D721Med (cell line): ENCODE results near the gene ZNF267.
"Not testable (repeated sequence)": the region's sequence is repeated elsewhere in the genome, so short reads cannot be mapped to it uniquely, and the experiment has no call there.

Experiments
- DNase-seq: peaks from one replicate; pipeline ENCODE4 v3.0.0; 2011; ENCODE audit warnings: low spot score; ENCODE audit not compliant: insufficient read length
- FAIRE-seq: peaks from 2 replicates; lab custom pipeline; 2011; peaks lifted over from hg19 to GRCh38; lab: Jason Lieb, UNC
- TF ChIP-seq, protein P1 (sequence below): IDR thresholded peaks from 2 replicates; pipeline ENCODE4 v1.5.1; 2012; ENCODE audit warnings: mild to moderate bottlenecking, control low read depth; ENCODE audit not compliant: insufficient read depth; ENCODE audit errors: missing control alignments

Gene ZNF267

DNA sequence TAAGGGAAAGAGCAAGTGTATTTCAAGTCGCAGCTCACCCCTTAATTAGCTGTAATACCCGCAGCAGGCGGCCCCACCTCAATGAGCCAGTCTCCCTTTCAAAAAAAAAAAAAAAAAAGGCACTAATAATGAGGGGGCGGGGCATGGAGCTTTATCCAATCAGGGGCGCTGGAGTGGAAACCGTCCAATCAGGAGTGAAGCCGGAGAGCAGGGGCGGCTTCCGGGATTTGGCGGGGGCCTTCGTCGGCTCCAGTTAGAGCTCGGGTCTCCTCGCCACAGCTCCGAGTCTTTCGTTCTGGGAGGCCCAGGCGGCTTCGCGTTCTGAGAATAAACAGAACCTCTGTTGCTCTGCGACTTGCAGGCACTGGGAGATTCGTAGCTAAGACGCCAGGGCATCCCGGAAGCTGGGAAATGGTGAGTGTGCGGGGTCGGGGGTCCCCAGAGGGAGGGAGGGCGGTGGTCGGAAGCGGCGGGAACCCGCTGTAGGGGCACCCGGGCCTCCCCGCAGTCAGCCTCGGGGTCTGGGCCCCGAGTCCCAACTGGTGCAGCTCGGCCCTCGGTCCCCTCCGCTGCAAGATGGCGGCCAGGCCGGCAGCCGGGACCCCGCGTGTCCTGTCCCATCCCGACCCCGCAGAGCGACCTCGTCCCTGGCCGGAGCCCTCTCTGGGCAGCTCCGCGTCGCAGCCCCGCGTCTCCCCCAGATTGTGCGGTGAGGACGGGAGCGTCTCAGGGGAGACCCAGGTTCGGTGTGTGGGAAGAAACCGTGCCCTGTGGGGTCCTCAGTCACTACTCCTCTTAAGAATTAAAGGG, at the start of gene ZNF267:
Gene ZNF267 (plus strand): TSS at position 252 of the 810 bp plus-strand sequence. CDS start 160 bp downstream, at position 412.
- peak; percentile 82 for DNase-seq
- TF ChIP-seq, protein P1, sequence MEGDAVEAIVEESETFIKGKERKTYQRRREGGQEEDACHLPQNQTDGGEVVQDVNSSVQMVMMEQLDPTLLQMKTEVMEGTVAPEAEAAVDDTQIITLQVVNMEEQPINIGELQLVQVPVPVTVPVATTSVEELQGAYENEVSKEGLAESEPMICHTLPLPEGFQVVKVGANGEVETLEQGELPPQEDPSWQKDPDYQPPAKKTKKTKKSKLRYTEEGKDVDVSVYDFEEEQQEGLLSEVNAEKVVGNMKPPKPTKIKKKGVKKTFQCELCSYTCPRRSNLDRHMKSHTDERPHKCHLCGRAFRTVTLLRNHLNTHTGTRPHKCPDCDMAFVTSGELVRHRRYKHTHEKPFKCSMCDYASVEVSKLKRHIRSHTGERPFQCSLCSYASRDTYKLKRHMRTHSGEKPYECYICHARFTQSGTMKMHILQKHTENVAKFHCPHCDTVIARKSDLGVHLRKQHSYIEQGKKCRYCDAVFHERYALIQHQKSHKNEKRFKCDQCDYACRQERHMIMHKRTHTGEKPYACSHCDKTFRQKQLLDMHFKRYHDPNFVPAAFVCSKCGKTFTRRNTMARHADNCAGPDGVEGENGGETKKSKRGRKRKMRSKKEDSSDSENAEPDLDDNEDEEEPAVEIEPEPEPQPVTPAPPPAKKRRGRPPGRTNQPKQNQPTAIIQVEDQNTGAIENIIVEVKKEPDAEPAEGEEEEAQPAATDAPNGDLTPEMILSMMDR, result no peak
- FAIRE-seq, result no peak

DNA sequence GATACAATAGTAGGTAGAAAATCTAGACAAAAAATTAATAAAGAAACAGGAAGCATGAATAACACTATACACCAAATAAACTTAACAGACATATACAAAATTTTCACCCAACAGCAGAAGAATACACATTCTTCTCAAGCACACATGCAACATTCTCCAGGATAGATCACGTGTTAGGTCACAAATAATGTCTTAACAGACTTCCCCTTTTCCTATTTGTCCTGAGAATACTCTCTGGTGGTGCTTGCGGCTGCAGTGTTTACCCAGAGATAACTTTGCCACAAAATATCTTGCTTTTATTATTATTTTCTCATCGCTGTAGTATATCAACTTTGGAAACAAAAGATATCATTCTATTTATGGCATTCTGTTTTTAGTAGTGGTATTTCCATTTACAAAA, 40.6 kb upstream of the ZNF267 start:
- TF ChIP-seq, protein P1, result no peak
- DNase-seq (no peak), FAIRE-seq (no peak)

DNA sequence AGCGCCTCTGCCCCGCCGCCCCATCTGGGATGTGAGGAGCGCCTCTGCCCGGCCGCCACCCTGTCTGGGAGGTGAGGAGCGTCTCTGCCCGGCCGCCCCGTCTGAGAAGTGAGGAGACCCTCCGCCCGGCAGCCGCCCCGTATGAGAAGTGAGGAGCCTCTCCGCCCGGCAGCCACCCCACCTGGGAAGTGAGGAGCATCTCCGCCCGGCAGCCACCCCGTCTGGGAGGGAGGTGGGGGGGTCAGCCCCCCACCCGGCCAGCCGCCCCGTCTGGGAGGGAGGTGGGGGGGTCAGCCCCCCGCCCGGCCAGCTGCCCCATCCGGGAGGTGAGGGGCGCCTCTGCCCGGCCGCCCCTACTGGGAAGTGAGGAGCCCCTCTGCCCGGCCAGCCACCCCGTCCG, 37.2 kb upstream of the ZNF267 start:
- not testable (repeated sequence) for DNase-seq, FAIRE-seq

DNA sequence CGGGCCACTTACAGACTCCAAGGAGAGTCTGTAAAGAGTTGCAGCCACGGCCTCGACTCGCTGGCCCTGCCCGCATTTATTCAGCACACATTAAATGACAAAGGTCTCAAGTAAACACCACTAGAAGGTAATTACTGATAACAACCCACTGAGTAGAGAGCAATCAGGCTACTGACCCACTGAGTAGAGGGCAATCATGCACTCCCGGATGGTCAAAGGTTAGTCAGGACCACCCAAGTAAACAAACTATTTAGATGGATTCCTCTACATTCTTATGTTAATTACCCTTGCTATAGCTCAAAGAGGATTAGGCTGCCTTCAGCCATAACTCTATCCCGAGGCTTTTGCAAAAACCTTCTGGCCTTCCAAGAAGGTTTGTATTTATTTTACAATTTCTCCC, 30.7 kb upstream of the ZNF267 start:
- TF ChIP-seq, protein P1, result no peak
- FAIRE-seq (no peak), DNase-seq (no peak)

DNA sequence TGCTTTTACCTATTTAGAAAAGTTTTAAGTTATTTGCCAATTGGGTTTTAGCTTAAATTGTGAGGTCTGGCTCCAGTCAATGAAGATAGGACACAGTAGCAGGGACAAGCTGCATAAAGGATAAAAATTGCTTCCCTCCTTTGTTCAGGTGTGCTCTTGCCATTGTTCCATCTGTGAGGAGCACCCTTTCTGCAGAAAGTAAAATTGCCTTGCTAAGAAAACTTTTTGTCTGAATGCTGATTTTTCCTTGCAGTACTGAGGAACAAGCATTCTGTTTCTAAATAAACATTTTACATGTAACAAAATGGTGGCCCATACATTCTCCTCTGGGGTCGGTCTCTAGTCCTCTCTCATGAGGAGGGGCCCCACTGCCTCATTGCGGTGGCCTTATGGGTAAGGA, 25.0 kb upstream of the ZNF267 start:
- DNase-seq, FAIRE-seq: not testable (repeated sequence)

DNA sequence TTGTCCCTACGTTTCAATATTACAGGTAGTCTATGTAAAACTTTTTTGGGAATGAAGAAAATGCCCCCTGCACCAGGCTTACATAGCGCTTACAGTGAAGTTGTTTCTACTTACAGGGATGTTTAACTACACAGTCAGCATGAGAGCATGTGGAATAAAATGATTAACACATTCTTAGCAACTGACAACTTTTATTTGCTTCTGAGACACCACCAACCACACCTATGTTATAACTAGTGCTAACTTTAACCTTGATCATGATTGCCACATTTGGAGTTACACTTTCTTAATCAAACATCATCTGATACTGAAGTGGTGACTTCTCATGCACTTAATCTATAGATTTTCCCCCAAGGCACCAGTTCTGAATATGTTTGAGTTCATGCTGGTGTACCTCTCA, 20.3 kb upstream of the ZNF267 start:
- TF ChIP-seq, protein P1, result no peak
- FAIRE-seq (no peak), DNase-seq (no peak)

DNA sequence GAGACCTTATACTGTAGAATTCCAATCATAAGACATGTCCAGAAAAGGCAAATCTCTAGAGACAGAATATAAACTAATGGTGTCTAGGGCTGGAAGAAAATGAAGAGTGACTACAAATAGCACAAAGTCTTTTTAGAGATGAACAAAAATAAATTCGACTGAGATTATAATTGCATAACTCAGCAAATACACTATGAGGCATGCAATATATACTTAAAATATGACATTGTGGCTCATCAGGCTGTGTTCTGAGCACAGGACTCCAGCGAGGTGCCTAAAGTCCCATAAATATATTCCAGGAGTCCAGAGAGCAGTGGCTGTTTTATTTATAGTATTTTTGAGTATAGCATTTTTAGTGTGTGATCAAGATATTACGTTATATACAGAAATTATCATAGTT, 13.1 kb upstream of the ZNF267 start:
- TF ChIP-seq, protein P1, result no peak
- FAIRE-seq, result no peak
- no peak for DNase-seq

DNA sequence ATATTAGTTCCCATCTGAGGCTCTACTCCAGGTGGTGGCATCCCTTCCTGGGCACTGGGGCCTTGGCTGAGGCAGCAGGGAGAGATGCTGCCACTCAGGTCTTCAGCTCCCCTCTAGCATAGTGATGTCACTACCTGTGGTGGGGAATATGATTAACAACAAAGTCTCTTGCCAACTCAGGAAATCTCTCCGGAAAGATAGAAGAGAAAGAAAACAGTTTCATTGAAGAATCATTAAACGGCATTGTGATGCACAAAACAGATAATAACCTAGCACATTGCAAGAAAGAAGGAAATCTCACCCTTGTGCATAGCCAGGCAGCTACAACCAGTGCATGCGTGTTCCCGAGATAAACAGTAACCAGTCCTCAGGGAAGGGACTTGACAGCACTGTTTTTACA, 12.2 kb upstream of the ZNF267 start:
- TF ChIP-seq, protein P1, result no peak
- no peak for FAIRE-seq
- no peak for DNase-seq
